GM18526 (cell line): Measurements from ENCODE around the gene CCT5.

ENCODE experiments used
- POLR2A ChIP-seq: IDR thresholded peaks from 3 replicates; pipeline ENCODE4 v1.6.1; 2011; ENCODE audit not compliant: insufficient read length; ENCODE audit errors: extremely low read depth

CCT5 gene

GRCh38 chr5:10264604-10265003 is 14.5 kb downstream of the CCT5 start:
- TF ChIP-seq POLR2A, result no peak

GRCh38 chr5:10265245-10266109 is 15.4 kb downstream of the CCT5 start:
- TF ChIP-seq POLR2A, result no peak

DNA sequence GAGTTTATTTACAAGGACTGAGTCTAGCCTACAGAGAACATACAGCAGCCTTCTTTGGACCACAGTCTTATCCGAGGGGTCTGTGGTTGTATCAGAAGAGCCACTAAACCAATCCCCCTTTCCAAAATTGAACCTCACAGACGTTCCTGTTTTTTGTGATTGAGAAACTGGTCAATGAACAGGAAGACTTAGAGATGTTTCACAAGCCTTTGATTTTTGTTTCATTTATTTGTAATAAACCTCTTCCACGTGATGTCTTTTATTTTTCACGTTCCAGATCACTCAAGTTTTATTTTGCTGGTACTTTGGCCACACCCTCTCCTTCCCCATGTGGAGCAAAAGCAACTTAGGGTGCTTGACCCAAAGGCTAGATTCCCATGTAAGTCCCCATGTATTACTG is 16.1 kb downstream of the CCT5 start:
- no peak for TF ChIP-seq POLR2A

- no peak for TF ChIP-seq POLR2A
These were observed 16.8 kb downstream of the CCT5 start for GRCh38 chr5:10266839-10267238.

DNA sequence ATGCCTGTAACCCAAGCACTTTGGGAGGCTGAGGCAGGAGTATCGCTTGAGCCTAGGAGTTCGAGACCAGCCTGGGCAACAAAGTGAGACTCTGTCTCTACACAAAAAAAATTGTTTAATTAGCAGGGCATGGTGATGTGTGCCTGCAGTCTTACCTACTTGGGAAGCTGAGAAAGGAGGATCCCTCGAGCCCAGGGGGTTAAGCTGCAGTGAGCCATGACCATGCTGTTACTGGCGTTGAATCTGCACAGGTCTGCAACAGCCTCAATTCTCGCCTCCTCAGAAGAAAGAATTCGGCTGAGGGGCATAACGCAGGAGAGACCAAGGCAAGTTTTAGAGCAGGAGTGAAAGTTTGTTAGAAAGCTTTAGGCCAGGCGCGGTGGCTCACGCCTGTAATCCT is 18.0 kb downstream of the CCT5 start:
- TF ChIP-seq POLR2A, result no peak

GRCh38 chr5:10272053-10272874 is 22.2 kb downstream of the CCT5 start:
- TF ChIP-seq POLR2A, result no peak

DNA sequence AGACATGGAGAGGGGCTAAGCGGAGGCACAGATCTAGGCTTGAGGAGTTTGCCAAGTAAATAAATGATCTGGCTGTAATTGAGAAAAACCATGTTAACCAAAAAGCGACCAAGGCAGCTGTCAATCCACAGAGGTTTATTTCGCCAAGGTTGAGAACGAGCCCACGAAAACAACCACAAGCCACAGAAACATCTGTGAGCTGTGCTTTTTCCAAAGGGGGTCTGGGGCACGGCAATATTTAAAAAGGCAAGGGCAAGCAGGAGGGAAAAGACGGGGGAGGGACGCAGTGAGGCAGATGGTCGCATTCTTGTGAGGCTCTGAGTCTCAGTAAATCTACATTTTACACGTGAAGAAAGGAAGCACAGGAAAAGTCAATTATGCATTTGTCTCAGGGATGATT is 25.4 kb downstream of the CCT5 start:
- TF ChIP-seq POLR2A, result no peak

GRCh38 chr5:10275991-10276390 is 25.9 kb downstream of the CCT5 start:
- TF ChIP-seq POLR2A, result no peak

GRCh38 chr5:10276691-10277090 is 26.6 kb downstream of the CCT5 start:
- no peak for TF ChIP-seq POLR2A

GRCh38 chr5:10277773-10278630 is 27.9 kb downstream of the CCT5 start:
- no peak for TF ChIP-seq POLR2A

- no peak for TF ChIP-seq POLR2A
These were observed 28.7 kb downstream of the CCT5 start for GRCh38 chr5:10278658-10279279.

DNA sequence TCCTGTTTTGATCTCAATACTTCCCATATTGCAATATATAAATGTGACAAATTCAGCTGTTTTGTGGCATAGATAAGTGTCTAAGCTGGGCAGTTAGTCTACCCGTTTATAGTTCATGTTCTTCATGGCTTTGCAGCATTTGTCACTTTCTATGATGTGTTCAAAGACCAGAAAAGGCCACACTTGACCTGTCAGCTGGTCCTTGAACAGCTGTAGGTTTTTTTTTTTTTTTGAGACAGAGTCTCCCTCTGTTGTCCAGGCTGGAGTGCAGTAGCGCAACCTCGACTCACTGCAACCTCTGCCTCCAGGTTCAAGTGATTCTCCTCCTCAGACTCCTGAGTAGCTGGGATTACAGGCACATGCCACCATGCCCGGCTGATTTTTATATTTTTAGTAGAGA is 29.2 kb downstream of the CCT5 start:
- no peak for TF ChIP-seq POLR2A

DNA sequence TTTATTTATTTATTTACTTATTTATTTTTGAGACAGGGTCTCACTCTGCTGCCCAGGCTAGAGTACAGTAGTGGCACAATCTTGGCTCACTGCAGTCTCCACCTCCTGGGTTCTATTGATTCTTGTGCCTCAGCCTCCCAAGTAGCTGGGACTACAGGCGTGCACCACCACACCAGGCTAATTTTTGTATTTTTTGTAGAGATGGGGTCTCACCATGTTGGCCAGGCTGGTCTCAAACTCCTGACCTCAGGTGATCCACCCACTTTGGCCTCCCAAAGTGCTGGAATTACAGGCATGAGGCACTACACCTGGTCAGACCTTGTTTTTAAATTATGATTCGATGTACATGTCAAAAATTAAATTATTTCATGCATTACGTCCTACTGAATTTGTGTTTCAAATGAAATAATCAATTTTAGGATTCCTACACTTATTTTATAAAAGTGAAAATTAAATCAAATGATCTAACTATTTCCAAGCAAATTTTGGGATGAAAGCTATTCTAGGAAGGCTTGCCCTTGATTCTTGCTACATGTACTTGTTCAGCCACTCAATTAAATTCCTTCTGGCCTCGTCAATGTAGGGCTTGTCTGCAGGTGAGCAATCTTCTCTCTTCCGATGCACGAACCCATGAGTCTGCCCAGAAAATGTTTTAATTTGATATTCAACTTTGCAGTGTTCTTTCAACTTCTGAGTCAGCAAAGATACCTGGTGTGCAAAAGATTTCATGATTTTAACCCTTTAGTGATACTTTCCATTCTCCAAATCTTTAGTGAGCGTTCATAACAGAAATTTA is 30.0 kb downstream of the CCT5 start:
- TF ChIP-seq POLR2A, result no peak
